GM19328 (cell line): Measurements from ENCODE around the gene SNPH.
"Not testable (repeated sequence)": the region's sequence is repeated elsewhere in the genome, so short reads cannot be mapped to it uniquely, and the experiment has no call there.

ENCODE experiments used
- ATAC-seq: cut with Tn5 transposase; IDR thresholded peaks from one replicate; pipeline ENCODE4 v1.9.1; 2021; ENCODE audit warnings: mild to moderate bottlenecking, moderate library complexity; ENCODE audit not compliant: unreplicated experiment

SNPH gene

DNA sequence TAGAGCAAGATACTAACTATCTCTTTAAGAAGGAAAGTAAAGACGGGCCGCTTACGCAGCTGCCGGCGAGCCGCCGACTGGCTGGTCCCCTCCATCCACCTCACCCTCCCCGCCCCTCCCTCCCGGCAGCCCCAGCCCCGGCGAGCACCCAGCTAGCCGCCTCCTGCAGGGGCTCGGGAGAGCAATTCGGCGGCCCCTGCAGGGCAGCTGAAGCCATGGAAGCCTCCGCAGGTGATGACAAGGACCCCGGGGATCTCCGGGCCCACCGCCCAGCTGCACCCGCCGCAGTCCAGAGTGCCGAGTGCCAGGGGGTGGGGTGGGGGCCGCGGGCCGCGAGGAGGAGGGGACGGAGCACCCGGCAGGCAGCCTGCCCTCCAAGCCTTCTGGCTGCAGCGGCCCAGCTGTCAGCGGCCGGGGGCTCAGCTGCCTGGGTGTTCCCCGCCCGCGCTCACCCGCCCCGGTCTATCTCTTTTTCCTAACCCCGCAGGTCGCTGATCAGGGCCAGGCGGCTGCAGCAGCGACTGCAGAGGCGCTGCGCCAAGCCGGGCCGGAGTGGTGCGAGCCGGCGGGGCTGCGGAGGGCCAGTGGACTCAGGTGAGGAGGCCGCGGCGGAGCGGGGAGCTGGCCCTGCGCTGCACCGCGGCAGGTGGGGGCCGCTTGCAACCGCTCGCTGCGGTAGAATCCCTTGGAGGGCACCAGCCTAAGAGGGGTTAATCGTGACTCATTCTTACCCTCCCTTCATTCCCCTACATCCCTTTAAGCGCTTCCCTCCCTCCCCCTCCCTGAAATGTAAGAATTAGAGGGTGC is at the start of gene SNPH:
Gene SNPH, plus strand, starts transcription at position 128 of the 807 bp plus-strand sequence. CDS start 29,946 bp downstream, outside the sequence.
- no peak for ATAC-seq

DNA sequence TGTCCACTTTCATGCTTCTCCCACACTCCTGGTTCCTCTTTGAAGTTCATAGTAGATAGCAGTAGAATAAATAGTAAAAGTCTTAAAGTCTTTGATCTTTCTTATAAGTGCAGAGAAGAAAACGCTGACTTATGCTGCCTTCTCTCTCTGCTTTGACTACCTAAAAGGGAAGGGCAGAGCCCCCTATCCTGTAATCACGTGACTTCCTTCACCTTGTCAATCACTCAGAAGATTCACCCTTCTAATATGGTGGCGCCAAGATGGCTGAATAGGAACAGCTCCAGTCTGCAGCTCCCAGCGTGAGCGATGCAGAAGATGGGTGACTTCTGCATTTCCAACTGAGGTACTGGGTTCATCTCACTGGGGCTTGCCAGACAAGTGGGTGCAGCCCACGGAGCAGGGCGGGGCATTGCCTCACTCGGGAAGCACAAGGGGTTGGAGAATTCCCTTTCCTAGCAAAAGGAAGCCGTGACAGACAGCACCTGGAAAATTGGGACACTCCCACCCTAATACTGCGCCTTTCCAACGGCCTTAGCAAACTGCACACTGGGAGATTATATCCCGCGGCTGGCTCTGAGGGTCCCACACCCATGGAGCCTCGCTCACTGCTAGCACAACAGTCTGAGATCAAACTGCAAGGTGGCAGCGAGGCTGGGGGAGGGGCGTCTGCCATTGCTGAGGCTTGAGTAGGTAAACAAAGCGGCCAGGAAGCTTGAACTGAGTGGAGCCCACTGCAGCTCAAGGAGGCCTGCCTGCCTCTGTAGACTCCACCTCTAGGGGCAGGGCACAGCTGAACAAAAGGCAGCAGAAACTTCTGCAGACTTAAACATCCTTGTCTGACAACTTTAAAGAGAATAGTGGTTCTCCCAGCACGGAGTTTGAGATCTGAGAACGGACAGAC is 49.3 kb upstream of the SNPH start:
- not testable (repeated sequence) for ATAC-seq

DNA sequence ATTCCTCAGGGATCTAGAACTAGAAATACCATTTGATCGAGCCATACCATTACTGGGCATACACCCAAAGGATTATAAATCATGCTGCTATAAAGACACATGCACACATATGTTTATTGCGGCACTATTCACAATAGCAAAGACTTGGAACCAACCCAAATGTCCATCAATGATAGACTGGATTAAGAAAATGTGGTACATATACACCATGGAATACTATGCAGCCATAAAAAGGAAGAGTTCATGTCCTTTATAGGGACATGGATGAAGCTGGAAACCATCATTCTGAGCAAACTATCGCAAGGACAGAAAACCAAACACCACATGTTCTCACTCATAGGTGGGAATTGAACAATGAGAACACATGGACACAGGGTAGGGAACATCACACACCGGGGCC is 43.3 kb upstream of the SNPH start:
- ATAC-seq = not testable (repeated sequence)

DNA sequence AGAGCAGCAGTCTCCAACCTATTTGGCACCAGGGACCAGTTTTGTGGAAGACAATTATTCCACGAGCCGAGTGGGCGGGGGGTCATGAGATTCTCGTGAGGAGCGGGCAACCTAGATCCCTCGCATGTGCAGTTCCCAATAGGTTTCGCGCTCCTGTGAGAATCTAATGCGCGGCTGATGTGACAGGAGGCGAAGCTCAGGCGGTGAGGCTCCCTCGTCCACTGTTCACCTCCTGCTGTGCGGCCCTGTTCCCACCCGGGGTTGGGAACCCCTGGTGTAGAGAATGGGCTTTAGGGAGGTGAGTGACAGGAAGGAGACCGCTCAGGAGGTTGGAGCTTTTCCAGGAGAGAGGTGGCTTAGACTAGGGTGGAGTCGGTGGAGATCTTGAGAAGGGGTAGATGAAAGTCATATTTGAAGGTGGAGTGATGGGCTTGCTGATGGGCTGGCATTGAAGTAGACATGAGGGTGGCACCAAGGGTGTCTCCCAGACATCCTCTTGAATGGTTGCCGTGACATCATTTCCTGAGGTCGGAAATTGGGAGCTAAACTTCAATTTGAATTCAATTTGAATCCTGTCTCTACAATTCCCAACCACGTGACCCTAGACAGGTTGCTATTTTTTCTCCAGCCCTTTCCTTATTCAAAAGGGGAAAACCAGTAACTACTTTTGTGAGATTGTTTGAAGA is 41.7 kb upstream of the SNPH start:
- no peak for ATAC-seq

GRCh38 chr20:1225263-1225782 is 40.8 kb upstream of the SNPH start:
- ATAC-seq = no peak

DNA sequence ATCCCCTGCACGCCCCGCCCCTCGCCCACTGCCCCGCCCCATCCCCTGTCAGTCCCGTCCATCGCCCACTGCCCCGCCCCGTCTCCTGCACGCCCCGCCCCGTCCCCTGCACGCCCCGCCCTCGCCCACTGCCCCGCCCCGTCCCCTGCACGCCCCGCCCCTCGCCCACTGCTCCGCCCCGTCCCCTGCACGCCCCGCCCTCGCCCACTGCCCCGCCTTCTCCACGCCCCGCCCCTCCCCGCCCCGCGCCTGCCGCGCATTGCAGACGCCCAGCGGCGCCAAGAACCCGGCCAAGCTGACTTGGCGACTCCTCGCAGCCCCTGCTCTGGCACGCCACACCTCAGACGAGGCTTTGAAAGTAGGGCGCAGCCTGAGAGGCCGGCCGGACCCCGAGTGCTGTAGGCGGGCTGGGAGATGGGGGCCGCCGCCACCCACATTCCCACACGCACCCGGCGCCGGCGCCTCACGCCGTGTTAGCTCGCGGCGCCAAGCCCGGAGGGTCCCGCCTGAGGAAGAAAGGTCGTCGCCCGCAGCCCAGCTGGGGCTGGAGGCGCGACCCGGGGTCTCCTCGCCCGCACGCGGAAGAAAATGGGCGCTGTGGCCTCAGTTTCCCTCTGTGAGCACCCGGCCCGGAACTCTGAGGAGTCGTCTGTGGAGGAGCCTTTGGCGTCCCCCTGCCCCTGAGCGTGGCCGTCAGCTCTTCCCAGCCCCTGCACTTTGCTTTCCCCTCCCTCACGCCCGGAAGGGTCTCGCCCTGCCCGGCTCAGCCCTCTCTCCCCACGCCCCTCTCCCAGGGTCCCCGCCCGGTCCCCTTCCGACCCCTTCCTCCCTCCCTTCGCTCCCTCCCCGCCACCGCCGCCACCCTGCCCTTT is 40.1 kb upstream of the SNPH start, which contains the start of gene RAD21L1:
Gene RAD21L1, plus strand, starts transcription at position 262 of the 872 bp plus-strand sequence. CDS start 2,410 bp downstream, outside the sequence.
- no peak for ATAC-seq

DNA sequence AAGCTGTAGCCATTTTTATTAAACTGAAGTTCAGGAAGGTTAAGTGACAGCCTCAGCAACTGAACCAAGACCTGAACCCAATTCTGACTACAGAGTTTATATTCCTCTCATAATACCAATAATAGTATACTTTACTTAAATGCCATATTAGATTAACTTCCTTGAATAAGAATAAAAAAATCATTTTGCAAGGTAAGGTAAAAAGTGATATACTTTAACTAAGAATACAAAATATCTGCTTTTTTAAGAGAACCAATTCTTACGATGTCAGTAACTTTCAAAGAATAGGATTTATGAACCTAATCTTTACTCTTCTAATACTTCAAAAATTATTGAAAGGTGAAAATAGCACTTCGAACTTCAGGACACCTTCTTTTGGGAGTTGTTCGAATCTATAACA is 36.6 kb upstream of the SNPH start:
- ATAC-seq = no peak

DNA sequence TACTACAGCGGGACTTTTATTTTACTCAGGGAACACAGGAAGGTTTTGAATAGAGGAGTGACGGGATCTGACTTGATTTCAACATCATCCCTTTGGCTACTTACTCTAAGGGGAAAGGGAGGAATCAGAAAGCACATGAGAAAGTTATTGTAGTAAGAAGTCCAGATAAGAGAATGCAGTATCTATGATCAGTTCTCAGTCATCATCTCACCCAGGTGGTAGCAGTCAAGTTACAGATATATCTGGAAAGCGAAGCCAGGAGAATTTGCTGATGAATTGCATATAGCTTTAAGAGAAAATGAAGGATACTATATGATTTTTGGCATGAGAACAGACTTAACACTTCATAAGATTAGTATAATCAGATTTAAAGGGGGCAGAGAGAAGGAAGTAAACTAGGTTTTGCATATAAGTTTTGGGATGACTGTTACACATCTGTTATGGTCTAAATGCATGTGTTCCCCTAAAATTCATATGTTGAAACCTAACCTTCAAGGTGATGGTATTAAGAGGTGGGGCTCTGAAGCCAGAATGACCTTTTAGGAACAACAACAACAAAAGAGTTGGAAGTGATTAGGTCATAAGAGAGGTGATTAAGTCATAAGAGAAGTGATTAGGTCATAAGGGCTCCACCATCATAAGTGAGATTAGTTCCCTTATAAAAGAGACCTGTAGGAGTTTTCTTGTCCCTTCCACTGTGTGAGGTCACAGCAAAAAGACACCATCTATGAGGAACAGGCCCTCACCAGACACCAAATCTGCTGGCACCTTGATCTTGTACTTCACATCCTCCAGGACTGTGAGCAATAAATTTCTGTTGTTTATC is 33.6 kb upstream of the SNPH start:
- ATAC-seq = no peak

- ATAC-seq = no peak
Observed at GRCh38 chr20:1240549-1240948, 25.5 kb upstream of the SNPH start.

- ATAC-seq = no peak
Observed at GRCh38 chr20:1241456-1241855, 24.6 kb upstream of the SNPH start.

- no peak for ATAC-seq
Observed at GRCh38 chr20:1242099-1242498, 24.0 kb upstream of the SNPH start.

DNA sequence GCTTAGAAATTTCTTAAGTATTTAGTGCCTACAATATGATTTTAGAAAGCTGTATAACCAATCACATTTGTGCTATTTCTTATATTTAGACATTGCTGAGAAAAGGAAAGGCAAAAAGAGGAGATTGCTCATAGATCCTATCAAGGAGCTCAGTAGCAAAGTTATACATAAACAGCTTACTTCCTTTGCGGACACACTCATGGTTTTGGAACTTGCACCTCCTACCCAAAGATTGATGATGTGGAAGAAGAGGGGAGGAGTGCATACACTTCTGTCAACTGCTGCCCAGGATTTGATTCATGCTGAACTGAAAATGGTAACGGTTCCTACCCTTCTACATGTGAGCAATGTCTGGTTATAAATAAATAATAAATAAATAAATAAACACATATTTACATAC is 23.6 kb upstream of the SNPH start:
- no peak for ATAC-seq

GRCh38 chr20:1245578-1245977 is 20.5 kb upstream of the SNPH start:
- no peak for ATAC-seq

GRCh38 chr20:1247689-1248088 is 18.4 kb upstream of the SNPH start:
- no peak for ATAC-seq

DNA sequence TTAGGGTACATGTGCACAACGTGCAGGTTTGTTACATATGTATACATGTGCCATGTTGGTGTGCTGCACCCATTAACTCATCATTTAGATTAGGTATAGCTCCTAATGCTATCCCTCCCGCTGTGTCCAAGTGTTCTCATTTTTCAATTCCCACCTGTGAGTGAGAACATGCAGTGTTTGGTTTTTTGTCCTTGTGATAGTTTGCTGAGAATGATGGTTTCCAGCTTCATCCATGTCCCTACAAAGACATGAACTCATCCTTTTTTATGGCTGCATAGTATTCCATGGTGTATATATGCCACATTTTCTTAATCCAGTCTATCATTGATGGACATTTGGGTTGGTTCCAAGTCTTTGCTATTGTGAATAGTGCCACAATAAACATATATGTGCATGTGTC is 15.8 kb upstream of the SNPH start:
- not testable (repeated sequence) for ATAC-seq

DNA sequence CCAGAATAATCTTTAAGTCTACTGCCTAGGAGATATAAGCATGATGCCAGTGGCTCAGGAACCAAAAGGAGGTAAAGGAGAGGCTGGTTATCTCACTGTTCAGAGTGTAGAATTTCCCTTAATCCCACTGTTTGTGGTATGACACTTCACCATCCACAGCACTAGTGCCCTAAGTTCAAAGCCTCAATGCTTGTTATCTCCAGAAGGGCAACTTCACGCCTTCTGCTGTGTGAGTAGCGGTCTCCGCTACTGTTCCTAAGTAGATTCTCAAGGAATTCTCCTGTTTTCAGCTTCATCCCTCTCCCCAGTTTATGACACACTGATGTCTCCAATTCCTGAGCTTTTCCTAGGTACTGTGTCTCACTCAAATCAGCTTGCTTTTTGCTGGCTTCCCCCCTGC is 13.7 kb upstream of the SNPH start:
- ATAC-seq = no peak

- no peak for ATAC-seq
Observed at GRCh38 chr20:1254254-1254653, 11.8 kb upstream of the SNPH start.

- no peak for ATAC-seq
Observed at GRCh38 chr20:1255675-1256074, 10.4 kb upstream of the SNPH start.

DNA sequence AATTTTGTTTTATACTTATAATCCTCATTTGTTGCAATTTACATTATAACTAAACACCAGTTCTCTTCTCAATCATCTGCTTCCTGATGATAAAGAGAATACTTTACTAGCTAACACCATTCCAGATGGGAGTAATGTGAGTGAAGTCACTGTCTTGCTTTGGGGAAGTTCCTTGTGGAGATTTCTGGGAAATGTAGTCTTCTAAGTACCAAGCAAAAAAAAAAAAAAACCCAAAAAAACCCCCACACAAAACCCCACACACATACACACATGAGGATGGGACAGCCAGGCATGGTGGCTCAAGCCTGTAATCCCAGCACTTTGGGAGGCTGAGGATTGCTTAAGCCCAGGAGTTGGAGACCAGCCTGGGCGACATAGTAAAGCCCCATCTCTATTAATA is 2.2 kb upstream of the SNPH start:
- ATAC-seq = no peak
